ENCODE measurements around the gene CHORDC1. TPM values are rescaled to one million over a fixed set of nuclear protein-coding genes. Genes with fewer than 3 reads are reported as not detected.

Gene CHORDC1
- total and polyA plus RNA-seq, 10 of the 15 experiments (the other 5 are each of a cell fraction or from before 2014, with no cell fraction given): 32.6 to 108 (median 54.3) TPM

DNA sequence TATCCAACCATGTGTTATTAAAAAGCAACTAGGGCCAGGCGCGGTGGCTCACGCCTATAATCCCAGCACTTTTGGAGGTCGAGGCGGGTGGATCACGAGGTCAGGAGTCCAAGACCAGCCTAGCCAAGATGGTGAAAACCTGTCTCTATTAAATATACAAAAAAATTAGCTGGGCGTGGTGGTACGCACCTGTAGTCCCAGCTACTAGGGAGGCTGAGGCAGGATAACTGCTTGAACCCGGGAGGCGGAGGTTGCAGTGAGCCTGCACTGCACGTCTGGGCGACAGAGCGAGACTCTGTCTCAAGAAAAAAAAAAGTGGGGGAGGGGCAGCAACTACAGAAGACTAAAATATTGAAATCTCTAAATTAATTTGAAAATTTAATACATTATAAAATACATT is 18.4 kb downstream of the CHORDC1 start (continued):
- TF ChIP-seq, protein P1, sequence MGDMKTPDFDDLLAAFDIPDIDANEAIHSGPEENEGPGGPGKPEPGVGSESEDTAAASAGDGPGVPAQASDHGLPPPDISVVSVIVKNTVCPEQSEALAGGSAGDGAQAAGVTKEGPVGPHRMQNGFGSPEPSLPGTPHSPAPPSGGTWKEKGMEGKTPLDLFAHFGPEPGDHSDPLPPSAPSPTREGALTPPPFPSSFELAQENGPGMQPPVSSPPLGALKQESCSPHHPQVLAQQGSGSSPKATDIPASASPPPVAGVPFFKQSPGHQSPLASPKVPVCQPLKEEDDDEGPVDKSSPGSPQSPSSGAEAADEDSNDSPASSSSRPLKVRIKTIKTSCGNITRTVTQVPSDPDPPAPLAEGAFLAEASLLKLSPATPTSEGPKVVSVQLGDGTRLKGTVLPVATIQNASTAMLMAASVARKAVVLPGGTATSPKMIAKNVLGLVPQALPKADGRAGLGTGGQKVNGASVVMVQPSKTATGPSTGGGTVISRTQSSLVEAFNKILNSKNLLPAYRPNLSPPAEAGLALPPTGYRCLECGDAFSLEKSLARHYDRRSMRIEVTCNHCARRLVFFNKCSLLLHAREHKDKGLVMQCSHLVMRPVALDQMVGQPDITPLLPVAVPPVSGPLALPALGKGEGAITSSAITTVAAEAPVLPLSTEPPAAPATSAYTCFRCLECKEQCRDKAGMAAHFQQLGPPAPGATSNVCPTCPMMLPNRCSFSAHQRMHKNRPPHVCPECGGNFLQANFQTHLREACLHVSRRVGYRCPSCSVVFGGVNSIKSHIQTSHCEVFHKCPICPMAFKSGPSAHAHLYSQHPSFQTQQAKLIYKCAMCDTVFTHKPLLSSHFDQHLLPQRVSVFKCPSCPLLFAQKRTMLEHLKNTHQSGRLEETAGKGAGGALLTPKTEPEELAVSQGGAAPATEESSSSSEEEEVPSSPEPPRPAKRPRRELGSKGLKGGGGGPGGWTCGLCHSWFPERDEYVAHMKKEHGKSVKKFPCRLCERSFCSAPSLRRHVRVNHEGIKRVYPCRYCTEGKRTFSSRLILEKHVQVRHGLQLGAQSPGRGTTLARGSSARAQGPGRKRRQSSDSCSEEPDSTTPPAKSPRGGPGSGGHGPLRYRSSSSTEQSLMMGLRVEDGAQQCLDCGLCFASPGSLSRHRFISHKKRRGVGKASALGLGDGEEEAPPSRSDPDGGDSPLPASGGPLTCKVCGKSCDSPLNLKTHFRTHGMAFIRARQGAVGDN (IDR thresholded peaks at IDR 0.05): no peak
- TF ChIP-seq, protein P2, sequence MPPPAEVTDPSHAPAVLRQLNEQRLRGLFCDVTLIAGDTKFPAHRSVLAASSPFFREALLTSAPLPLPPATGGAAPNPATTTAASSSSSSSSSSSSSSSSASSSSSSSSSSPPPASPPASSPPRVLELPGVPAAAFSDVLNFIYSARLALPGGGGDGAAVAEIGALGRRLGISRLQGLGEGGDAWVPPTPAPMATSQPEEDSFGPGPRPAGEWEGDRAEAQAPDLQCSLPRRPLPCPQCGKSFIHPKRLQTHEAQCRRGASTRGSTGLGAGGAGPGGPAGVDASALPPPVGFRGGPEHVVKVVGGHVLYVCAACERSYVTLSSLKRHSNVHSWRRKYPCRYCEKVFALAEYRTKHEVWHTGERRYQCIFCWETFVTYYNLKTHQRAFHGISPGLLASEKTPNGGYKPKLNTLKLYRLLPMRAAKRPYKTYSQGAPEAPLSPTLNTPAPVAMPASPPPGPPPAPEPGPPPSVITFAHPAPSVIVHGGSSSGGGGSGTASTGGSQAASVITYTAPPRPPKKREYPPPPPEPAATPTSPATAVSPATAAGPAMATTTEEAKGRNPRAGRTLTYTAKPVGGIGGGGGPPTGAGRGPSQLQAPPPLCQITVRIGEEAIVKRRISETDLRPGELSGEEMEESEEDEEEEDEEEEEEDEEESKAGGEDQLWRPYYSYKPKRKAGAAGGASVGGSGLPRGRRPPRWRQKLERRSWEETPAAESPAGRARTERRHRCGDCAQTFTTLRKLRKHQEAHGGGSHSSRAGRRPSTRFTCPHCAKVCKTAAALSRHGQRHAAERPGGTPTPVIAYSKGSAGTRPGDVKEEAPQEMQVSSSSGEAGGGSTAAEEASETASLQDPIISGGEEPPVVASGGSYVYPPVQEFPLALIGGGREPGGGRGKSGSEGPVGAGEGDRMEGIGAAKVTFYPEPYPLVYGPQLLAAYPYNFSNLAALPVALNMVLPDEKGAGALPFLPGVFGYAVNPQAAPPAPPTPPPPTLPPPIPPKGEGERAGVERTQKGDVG (CRISPR knock-in tag; IDR thresholded peaks at IDR 0.05): no peak
- no peak for TF ChIP-seq ZNF207 (IDR thresholded peaks at IDR 0.05; ENCODE audit: borderline replicate concordance)
- no peak for TF ChIP-seq EZH2 (IDR thresholded peaks at IDR 0.05; ENCODE audit: borderline replicate concordance, control insufficient read depth, low read depth, low read length)
- TF ChIP-seq SIX5 (IDR thresholded peaks at IDR 0.05; ENCODE audit: low read depth, low read length, severe bottlenecking): no peak
- TF ChIP-seq, protein P3, sequence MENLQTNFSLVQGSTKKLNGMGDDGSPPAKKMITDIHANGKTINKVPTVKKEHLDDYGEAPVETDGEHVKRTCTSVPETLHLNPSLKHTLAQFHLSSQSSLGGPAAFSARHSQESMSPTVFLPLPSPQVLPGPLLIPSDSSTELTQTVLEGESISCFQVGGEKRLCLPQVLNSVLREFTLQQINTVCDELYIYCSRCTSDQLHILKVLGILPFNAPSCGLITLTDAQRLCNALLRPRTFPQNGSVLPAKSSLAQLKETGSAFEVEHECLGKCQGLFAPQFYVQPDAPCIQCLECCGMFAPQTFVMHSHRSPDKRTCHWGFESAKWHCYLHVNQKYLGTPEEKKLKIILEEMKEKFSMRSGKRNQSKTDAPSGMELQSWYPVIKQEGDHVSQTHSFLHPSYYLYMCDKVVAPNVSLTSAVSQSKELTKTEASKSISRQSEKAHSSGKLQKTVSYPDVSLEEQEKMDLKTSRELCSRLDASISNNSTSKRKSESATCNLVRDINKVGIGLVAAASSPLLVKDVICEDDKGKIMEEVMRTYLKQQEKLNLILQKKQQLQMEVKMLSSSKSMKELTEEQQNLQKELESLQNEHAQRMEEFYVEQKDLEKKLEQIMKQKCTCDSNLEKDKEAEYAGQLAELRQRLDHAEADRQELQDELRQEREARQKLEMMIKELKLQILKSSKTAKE (IDR thresholded peaks at IDR 0.05; ENCODE audit: low read depth, poor library complexity, severe bottlenecking): no peak
- TF ChIP-seq SP1 (IDR thresholded peaks at IDR 0.05; ENCODE audit: low read depth, low read length): no peak
- no peak for TF ChIP-seq SMAD5 (IDR thresholded peaks at IDR 0.05; ENCODE audit: low read depth)
- TF ChIP-seq TCF3 (IDR thresholded peaks at IDR 0.05; ENCODE audit: borderline replicate concordance, insufficient read depth, low read depth, low read length): no peak
- TF ChIP-seq, protein P4, sequence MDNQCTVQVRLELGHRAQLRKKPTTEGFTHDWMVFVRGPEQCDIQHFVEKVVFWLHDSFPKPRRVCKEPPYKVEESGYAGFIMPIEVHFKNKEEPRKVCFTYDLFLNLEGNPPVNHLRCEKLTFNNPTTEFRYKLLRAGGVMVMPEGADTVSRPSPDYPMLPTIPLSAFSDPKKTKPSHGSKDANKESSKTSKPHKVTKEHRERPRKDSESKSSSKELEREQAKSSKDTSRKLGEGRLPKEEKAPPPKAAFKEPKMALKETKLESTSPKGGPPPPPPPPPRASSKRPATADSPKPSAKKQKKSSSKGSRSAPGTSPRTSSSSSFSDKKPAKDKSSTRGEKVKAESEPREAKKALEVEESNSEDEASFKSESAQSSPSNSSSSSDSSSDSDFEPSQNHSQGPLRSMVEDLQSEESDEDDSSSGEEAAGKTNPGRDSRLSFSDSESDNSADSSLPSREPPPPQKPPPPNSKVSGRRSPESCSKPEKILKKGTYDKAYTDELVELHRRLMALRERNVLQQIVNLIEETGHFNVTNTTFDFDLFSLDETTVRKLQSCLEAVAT (IDR thresholded peaks at IDR 0.05): no peak
- TF ChIP-seq, protein P5, sequence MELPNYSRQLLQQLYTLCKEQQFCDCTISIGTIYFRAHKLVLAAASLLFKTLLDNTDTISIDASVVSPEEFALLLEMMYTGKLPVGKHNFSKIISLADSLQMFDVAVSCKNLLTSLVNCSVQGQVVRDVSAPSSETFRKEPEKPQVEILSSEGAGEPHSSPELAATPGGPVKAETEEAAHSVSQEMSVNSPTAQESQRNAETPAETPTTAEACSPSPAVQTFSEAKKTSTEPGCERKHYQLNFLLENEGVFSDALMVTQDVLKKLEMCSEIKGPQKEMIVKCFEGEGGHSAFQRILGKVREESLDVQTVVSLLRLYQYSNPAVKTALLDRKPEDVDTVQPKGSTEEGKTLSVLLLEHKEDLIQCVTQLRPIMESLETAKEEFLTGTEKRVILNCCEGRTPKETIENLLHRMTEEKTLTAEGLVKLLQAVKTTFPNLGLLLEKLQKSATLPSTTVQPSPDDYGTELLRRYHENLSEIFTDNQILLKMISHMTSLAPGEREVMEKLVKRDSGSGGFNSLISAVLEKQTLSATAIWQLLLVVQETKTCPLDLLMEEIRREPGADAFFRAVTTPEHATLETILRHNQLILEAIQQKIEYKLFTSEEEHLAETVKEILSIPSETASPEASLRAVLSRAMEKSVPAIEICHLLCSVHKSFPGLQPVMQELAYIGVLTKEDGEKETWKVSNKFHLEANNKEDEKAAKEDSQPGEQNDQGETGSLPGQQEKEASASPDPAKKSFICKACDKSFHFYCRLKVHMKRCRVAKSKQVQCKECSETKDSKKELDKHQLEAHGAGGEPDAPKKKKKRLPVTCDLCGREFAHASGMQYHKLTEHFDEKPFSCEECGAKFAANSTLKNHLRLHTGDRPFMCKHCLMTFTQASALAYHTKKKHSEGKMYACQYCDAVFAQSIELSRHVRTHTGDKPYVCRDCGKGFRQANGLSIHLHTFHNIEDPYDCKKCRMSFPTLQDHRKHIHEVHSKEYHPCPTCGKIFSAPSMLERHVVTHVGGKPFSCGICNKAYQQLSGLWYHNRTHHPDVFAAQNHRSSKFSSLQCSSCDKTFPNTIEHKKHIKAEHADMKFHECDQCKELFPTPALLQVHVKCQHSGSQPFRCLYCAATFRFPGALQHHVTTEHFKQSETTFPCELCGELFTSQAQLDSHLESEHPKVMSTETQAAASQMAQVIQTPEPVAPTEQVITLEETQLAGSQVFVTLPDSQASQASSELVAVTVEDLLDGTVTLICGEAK (IDR thresholded peaks at IDR 0.05; ENCODE audit: borderline replicate concordance): no peak

All from GM12878 (cell line).